Osteoblast (primary cell): ENCODE measurements around the gene PLLP. TPM values are rescaled to one million over a fixed set of nuclear protein-coding genes. Genes with fewer than 3 reads are reported as not detected.

Source experiments
- DNase-seq: peaks from one replicate; pipeline ENCODE4 v3.0.0; 2011; ENCODE audit warnings: low spot score, mixed read lengths; ENCODE audit not compliant: insufficient read length; ENCODE audit errors: missing footprints
- H2AFZ ChIP-seq: 2 replicates; pipeline ENCODE4 v1.6.0; 2011; ENCODE audit warnings: mild to moderate bottlenecking, low read length
- H3K27ac ChIP-seq: 2 replicates; pipeline ENCODE4 v1.5.1; 2011; ENCODE audit warnings: mild to moderate bottlenecking, low read depth, low read length, moderate library complexity
- H3K27me3 ChIP-seq: 2 replicates; pipeline ENCODE4 v1.6.0; 2012; ENCODE audit warnings: mild to moderate bottlenecking, control low read depth, inconsistent platforms, low read length, moderate library complexity; ENCODE audit not compliant: insufficient read depth
- H3K36me3 ChIP-seq: 2 replicates; pipeline ENCODE4 v1.5.1; 2011; ENCODE audit warnings: mild to moderate bottlenecking, low read length, control low read depth, moderate library complexity; ENCODE audit not compliant: insufficient read depth
- H3K4me1 ChIP-seq: 2 replicates; pipeline ENCODE4 v1.5.1; 2011; ENCODE audit warnings: mild to moderate bottlenecking, low read length, control low read depth, moderate library complexity; ENCODE audit not compliant: insufficient read depth
- H3K4me2 ChIP-seq: 2 replicates; pipeline ENCODE4 v1.6.0; 2011; ENCODE audit warnings: mild to moderate bottlenecking, low read length; ENCODE audit not compliant: insufficient read depth
- H3K4me3 ChIP-seq: fragments of 200-600 bp; sonication (generic); 3 replicates; pipeline ENCODE4 v1.5.1; 2012; ENCODE audit warnings: mild to moderate bottlenecking, low read length, inconsistent platforms; ENCODE audit not compliant: insufficient read depth
- H3K79me2 ChIP-seq: 2 replicates; pipeline ENCODE4 v1.6.0; 2012; ENCODE audit warnings: mild to moderate bottlenecking, low read length, control low read depth, inconsistent platforms; ENCODE audit not compliant: insufficient read depth
- H3K9me3 ChIP-seq: 2 replicates; pipeline ENCODE4 v1.5.1; 2011; ENCODE audit warnings: low read depth, low read length, control low read depth
- H4K20me1 ChIP-seq: 2 replicates; pipeline ENCODE4 v1.6.0; 2012; ENCODE audit warnings: mild to moderate bottlenecking, low read length, control low read depth; ENCODE audit not compliant: insufficient read depth
- total RNA-seq: library from RNA; depleted of rRNA; stranded (reverse); fragments of >200 nt; gene quantifications from 2 replicates; pipeline ENCODE4 v1.2.3, GENCODE V29; 2012
- TF ChIP-seq, protein P1 (sequence below): IDR thresholded peaks from 2 replicates; pipeline ENCODE4 v1.5.1; 2011; ENCODE audit warnings: mild to moderate bottlenecking, low read depth, low read length, moderate library complexity; ENCODE audit errors: extremely low read depth

PLLP gene, protein sequence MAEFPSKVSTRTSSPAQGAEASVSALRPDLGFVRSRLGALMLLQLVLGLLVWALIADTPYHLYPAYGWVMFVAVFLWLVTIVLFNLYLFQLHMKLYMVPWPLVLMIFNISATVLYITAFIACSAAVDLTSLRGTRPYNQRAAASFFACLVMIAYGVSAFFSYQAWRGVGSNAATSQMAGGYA
- total RNA-seq = under 0.01 TPM in 2 replicates

DNA sequence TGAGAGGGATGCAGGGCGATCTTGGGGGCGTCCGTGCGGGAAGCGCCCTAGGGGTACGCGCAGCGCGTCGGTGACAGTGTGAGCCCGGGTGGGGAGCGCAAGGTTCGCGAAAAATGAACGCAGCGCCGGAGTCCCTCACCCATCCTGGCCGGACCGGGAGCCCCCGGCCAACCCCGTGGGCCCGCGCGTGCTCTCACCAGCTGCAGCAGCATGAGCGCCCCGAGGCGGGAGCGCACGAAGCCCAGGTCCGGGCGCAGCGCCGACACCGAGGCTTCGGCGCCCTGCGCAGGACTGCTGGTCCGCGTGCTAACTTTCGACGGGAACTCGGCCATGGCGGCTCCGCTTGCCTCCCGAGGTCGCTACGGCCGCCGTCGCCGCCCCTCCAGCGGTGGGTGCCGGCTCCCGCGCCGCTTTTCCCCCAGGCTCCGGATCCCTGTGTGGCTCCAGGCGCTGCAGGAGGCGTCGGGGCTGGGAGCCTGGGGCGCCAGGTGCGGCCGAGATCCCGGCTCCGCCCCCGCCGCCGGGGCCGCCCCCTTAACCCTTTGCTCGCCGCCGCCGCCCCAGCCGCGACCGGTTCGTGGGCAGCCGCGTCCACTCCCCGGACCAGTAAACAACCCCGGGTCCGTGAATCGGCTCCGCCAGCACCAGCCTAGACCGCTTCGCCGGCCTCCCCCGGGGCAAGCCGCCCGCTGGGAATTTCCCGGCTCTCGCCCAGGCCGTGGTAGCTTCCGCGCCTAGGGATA lies at the start of gene PLLP:
PLLP (minus strand) TSS at position 464 of the 743 bp plus-strand sequence; CDS start at position 332, 132 bp downstream.
- TF ChIP-seq, protein P1, sequence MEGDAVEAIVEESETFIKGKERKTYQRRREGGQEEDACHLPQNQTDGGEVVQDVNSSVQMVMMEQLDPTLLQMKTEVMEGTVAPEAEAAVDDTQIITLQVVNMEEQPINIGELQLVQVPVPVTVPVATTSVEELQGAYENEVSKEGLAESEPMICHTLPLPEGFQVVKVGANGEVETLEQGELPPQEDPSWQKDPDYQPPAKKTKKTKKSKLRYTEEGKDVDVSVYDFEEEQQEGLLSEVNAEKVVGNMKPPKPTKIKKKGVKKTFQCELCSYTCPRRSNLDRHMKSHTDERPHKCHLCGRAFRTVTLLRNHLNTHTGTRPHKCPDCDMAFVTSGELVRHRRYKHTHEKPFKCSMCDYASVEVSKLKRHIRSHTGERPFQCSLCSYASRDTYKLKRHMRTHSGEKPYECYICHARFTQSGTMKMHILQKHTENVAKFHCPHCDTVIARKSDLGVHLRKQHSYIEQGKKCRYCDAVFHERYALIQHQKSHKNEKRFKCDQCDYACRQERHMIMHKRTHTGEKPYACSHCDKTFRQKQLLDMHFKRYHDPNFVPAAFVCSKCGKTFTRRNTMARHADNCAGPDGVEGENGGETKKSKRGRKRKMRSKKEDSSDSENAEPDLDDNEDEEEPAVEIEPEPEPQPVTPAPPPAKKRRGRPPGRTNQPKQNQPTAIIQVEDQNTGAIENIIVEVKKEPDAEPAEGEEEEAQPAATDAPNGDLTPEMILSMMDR = no peak
- H3K79me2 ChIP-seq = no peaks in the 10 kb centered on the region

DNA sequence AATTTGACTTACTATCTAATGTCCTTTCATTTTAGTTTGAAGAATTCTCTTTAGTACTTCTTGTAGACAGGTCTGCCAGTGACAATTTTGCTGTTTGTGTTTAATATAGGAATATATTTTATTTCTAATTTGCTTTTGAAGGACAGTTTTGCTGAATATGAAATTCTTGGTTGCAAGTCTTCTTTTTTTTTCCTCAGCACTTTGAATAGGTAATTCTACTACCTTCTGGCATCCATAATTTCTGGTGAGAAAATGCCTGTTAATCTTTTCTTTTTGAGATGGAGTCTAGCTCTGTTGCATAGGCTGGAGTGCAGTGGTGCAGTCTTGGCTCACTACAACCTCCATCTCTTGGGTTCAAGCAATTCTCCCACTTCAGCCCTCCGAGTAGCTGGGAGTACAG lies 48.9 kb upstream of the PLLP start:
- TF ChIP-seq, protein P1 = no peak
- Histone ChIP-seq H3K27me3 (peaks cover 20% of the 10 kb centered on the region), H3K4me1 (no peaks in the 10 kb centered on the region), H3K4me3 (no peak overlapping the region), H2AFZ (no peak overlapping the region), H3K4me2 (no peak overlapping the region), H3K27ac (no peak overlapping the region), H4K20me1 (no peaks in the 10 kb centered on the region), H3K9me3 (no peaks in the 10 kb centered on the region), H3K79me2 (no peaks in the 10 kb centered on the region), H3K36me3 (no peaks in the 10 kb centered on the region)
- DNase-seq = peak; percentile 36

More for the DNA sequence above, at the start of gene PLLP:
- Histone ChIP-seq H2AFZ (peak within 1 kb of the TSS; percentile 47), H3K9me3 (no peaks in the 10 kb centered on the region), H4K20me1 (no peaks in the 10 kb centered on the region), H3K27ac (no peak within 1 kb of the TSS), H3K4me1 (peaks cover 2% of the 10 kb centered on the region), H3K4me3 (peak within 1 kb of the TSS; percentile 64), H3K36me3 (no peaks in the 10 kb centered on the region), H3K27me3 (peaks cover 44% of the 10 kb centered on the region), H3K4me2 (peak within 1 kb of the TSS; percentile 73)
- peak; percentile 91 for DNase-seq

DNA sequence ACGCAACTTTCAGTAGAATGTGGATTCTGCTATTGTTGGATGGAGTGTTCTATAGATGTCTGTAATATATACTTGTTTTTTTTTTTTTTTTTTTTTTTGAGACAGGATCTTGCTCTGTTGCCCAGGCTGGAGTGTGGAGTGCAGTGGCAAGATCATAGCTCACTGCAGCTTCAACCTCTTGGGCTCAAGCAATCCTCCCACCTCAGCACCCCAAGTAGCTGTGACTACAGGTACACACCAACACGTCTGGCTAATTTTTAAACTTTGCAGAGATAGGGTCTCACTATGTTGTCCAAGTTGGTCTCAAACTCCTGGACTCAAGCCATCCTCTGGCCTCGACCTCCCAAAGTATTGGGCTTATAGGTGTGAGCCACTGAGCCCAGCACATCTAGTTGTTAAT lies 46.9 kb upstream of the PLLP start:
- TF ChIP-seq, protein P1 = no peak
- peaks cover 15% of the 10 kb centered on the region for H3K27me3 ChIP-seq
- H3K27ac ChIP-seq = no peak overlapping the region
- no peaks in the 10 kb centered on the region for H3K79me2 ChIP-seq
- H3K4me3 ChIP-seq = no peak overlapping the region
- no peaks in the 10 kb centered on the region for H3K9me3 ChIP-seq
- no peaks in the 10 kb centered on the region for H4K20me1 ChIP-seq
- no peak for DNase-seq
- H3K4me2 ChIP-seq = no peak overlapping the region
- H3K36me3 ChIP-seq = no peaks in the 10 kb centered on the region
- no peak overlapping the region for H2AFZ ChIP-seq
- H3K4me1 ChIP-seq = no peaks in the 10 kb centered on the region

DNA sequence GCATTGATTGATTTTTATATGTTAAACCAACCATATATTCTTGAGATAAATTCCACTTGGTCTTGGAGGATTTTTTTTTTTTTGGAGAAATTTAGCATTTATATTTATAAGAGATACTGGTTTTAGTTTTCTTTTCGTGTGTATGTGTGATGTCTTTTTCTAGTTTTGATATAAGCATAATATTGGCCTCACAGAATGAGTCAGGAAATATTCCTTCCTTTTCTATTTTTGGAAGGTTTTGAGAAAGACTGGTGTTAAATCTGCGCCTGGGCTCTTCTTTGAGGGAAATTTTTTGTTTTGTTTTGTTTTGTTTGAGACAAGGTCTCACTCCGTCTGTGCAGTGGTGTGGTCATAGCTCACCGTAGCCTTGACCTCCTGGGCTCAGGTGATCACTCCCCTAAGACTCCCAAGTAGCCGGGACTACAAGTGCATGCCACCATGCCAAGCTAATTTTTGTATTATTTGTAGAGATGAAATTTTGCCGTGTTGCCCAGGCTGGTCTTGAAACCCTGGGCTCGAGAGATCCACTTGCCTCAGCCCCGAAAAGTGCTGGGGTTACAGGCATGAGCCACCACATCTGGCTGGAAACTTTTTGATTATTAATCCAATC lies 45.4 kb upstream of the PLLP start:
- TF ChIP-seq, protein P1 = no peak
- Histone ChIP-seq H2AFZ (no peak overlapping the region), H3K4me1 (no peaks in the 10 kb centered on the region), H3K9me3 (no peaks in the 10 kb centered on the region), H3K27me3 (peaks cover 15% of the 10 kb centered on the region), H3K4me2 (no peak overlapping the region), H3K4me3 (no peak overlapping the region), H3K36me3 (no peaks in the 10 kb centered on the region), H4K20me1 (no peaks in the 10 kb centered on the region), H3K79me2 (no peaks in the 10 kb centered on the region), H3K27ac (no peak overlapping the region)
- DNase-seq = no peak
